ENCODE results near the gene KLF15.

GRCh38 chr3:126343649-126344035 is 13.6 kb downstream of the KLF15 start:
- TF ChIP-seq CTCF (IDR thresholded peaks at IDR 0.05) = no peak
- no peak for TF ChIP-seq ZFX (IDR thresholded peaks at IDR 0.05; ENCODE audit: borderline replicate concordance)

Data from 22Rv1 (cell line).